GM21723 (cell line): ENCODE data around the gene DAZAP1.

Experiments used
- ATAC-seq: cut with Tn5 transposase; IDR thresholded peaks from one replicate; pipeline ENCODE4 v1.9.1; 2021; ENCODE audit warnings: mild to moderate bottlenecking, moderate library complexity; ENCODE audit not compliant: unreplicated experiment

DAZAP1 gene

GRCh38 chr19:1393841-1394240, 13.5 kb upstream of the DAZAP1 start:
- no peak for ATAC-seq

- ATAC-seq = no peak
These were observed 12.9 kb upstream of the DAZAP1 start for GRCh38 chr19:1394252-1395193.

GRCh38 chr19:1395194-1396018, 12.0 kb upstream of the DAZAP1 start:
- no peak for ATAC-seq

- ATAC-seq = no peak
These were observed 11.2 kb upstream of the DAZAP1 start for GRCh38 chr19:1396019-1396767.

- no peak for ATAC-seq
These were observed 10.4 kb upstream of the DAZAP1 start for GRCh38 chr19:1396768-1397679.

GRCh38 chr19:1397838-1398237, 9.5 kb upstream of the DAZAP1 start:
- no peak for ATAC-seq

GRCh38 chr19:1399079-1399478, 8.3 kb upstream of the DAZAP1 start:
- no peak for ATAC-seq

GRCh38 chr19:1399745-1400144, 7.6 kb upstream of the DAZAP1 start:
- no peak for ATAC-seq

- ATAC-seq = no peak
These were observed 6.9 kb upstream of the DAZAP1 start for GRCh38 chr19:1400281-1401137.

GRCh38 chr19:1401138-1401888, 6.1 kb upstream of the DAZAP1 start, which contains the start of gene GAMT:
Gene GAMT, minus strand, starts transcription at chr19:1401542. Its CDS starts 66 bp downstream, at chr19:1401476.
- ATAC-seq = no peak

GRCh38 chr19:1401889-1402217, 5.5 kb upstream of the DAZAP1 start:
- no peak for ATAC-seq

GRCh38 chr19:1402411-1403070, 4.8 kb upstream of the DAZAP1 start:
- ATAC-seq = no peak

- ATAC-seq = peak; percentile 74
These were observed 435 bp upstream of the DAZAP1 start for GRCh38 chr19:1406774-1407527.

GRCh38 chr19:1408300-1409203, 1.2 kb downstream of the DAZAP1 start:
- no peak for ATAC-seq

GRCh38 chr19:1409204-1410005, 2.0 kb downstream of the DAZAP1 start:
- ATAC-seq = no peak
